CD4-positive, alpha-beta T cell (primary cell): Measurements from ENCODE around the gene ZNF101. TPM values are rescaled to one million over a fixed set of nuclear protein-coding genes. Genes with fewer than 3 reads are reported as not detected.
A peak's percentile ranks its signal among the peaks of the same experiment; 100 is the strongest.

Experiments
- ATAC-seq: fragments of 200-7000 bp; cut with Tn5 transposase; one replicate; pipeline ENCODE4 v1.10.0; 2022; ENCODE audit warnings: mild to moderate bottlenecking; ENCODE audit not compliant: poor library complexity
- CTCF ChIA-PET: fragments of 350-600 bp; sonication (Branson Sonifier 250); formaldehyde crosslinking; loops from one replicate; lab custom pipeline; 2021; ENCODE audit warnings: antibody characterized with exemption, inconsistent platforms; lab: Charles Lee
- POLR2A ChIA-PET: fragments of 350-600 bp; sonication (Branson Sonifier 250); formaldehyde crosslinking; loops from one replicate; lab custom pipeline; 2021; ENCODE audit warnings: antibody characterized with exemption, inconsistent platforms; lab: Charles Lee
- DNase-seq, 14 experiments: peaks; one replicate each; pipeline ENCODE4 v3.0.0-alpha.2; 2013 to 2020; ENCODE audit warnings: mixed read lengths in 2 of 14
- H3K27ac ChIP-seq, 2 donors: one replicate each; pipeline versions ENCODE4 v1.5.1 to v1.7.0; 2013; ENCODE audit warnings: low read length in 2 of 2, low read depth in 1 of 2, mild to moderate bottlenecking in 1 of 2
- H3K27me3 ChIP-seq, 2 experiments: 1 replicate in 1 of 2; 2 replicates in 1 of 2; pipeline versions ENCODE4 v1.6.1 to v1.7.0; 2013; ENCODE audit warnings: low read length in 2 of 2, control low read depth in 1 of 2, mild to moderate bottlenecking in 1 of 2, moderate library complexity in 1 of 2; ENCODE audit not compliant: insufficient read depth in 2 of 2, control insufficient read depth in 1 of 2
- H3K36me3 ChIP-seq: one replicate; pipeline ENCODE4 v1.6.1; 2013; ENCODE audit warnings: low read length, control low read depth; ENCODE audit not compliant: insufficient read depth
- H3K4me1 ChIP-seq: one replicate; pipeline ENCODE4 v1.6.1; 2013; ENCODE audit warnings: low read length, control low read depth; ENCODE audit not compliant: insufficient read depth
- H3K4me3 ChIP-seq: one replicate; pipeline ENCODE4 v1.5.1; 2013; ENCODE audit warnings: mild to moderate bottlenecking, low read length, moderate library complexity
- H3K9me3 ChIP-seq, 2 experiments: 1 replicate in 1 of 2; 2 replicates in 1 of 2; pipeline versions ENCODE4 v1.6.1 to v1.7.0; 2013; ENCODE audit warnings: low read length in 2 of 2, mild to moderate bottlenecking in 2 of 2, control low read depth in 1 of 2, moderate library complexity in 1 of 2; ENCODE audit not compliant: control insufficient read depth in 1 of 2, insufficient read depth in 1 of 2
- H3K27ac Mint-ChIP-seq: one replicate; pipeline ENCODE4 v1.8.0; 2020; ENCODE audit warnings: mixed read lengths
- H3K27me3 Mint-ChIP-seq: one replicate; pipeline ENCODE4 v1.8.0; 2021; ENCODE audit warnings: mixed read lengths
- H3K36me3 Mint-ChIP-seq: one replicate; pipeline ENCODE4 v1.8.0; 2021; ENCODE audit warnings: low read depth, mixed read lengths
- H3K4me1 Mint-ChIP-seq: one replicate; pipeline ENCODE4 v1.8.0; 2021; ENCODE audit warnings: low read depth, mixed read lengths
- H3K4me3 Mint-ChIP-seq: one replicate; pipeline ENCODE4 v1.8.0; 2020; ENCODE audit warnings: mild to moderate bottlenecking, mixed read lengths
- H3K9me3 Mint-ChIP-seq: one replicate; pipeline ENCODE4 v1.8.0; 2020; ENCODE audit warnings: mixed read lengths
- CTCF ChIP-seq: fragments of 200-600 bp; IDR thresholded peaks from one replicate; pipeline ENCODE4 v1.8.0; 2022; ENCODE audit warnings: antibody characterized with exemption, mild to moderate bottlenecking
- intact Hi-C, 2 experiments: fragments of 100-400 bp; cut with DNase I in 1 of 2; cut with micrococcal nuclease in 1 of 2; formaldehyde crosslinking; loops; one replicate each; pipeline versions ENCODE4 v1.15.1 to v1.9.0; 2023 to 2025; cut with DNase I, micrococcal nuclease
- total RNA-seq, 174 experiments: library from RNA in 2 of 174; stranded (reverse) in 2 of 174; gene quantifications; one replicate each; pipeline ENCODE4 v1.2.3 and lab custom pipeline; 2021 to 2026

ZNF101 gene
- total RNA-seq, 2 experiments from 2014 or later = 58.8 to 60.6 TPM

DNA sequence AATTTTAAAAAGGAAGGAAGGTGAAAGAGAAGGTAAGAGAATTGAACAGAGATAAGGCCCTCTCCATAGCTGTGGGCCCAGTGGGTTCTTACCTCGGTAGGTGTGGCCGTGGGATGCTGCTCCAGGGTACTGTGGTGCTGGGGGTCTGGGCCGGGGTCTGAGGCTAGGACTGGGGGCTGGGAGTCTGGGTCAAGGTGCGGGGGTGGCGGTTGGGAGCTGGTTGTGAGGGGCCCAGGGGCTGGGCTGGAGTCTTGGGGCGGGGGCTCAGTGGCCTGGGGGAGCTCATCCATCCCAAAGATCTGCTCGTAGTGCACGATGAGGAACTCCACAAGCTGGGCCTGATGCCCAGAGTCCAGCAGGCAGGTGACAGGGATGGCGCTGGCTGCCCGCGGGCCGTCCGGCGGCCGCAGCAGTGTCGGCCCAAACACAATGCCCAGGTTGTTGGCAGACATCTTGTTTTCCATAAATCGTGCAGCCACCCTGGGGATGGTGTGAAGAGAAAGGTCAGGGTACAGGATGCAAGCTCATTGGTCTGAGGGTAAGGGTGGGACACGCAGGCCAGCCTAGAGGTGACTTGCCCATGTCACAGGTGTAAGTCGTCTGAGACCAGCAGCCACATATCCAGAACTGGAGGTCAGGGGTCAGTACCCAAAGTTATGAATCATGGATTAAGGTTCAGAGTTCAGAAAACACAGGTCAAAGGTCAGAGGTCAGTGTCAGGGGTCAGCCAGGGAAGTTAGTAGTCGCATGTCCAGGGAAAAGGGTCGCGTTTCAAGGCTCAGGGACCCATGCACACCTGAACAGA is 34.7 kb upstream of the ZNF101 start:
- Mint-ChIP-seq H3K27me3 (no peaks in the 10 kb centered on the region), H3K4me1 (peaks cover 6% of the 10 kb centered on the region), H3K4me3 (no peak overlapping the region), H3K27ac (peak overlapping the region; percentile 47), H3K36me3 (peaks cover 72% of the 10 kb centered on the region), H3K9me3 (no peaks in the 10 kb centered on the region)
- peaks cover 78% of the 10 kb centered on the region for H3K36me3 ChIP-seq
- intact Hi-C loops = no loop called here
- DNase-seq = peak in 1 of 14 experiments; percentile 13
- POLR2A ChIA-PET = interaction anchor here (0.6 to 2.6 kb wide), 4 partner anchors 29 to 163 kb away, joined by 3 to 7 read pairs (median 4); partner anchors contain the start of gene ZNF101
- no peaks in the 10 kb centered on the region for H3K27me3 ChIP-seq
- ATAC-seq = no peak
- H3K4me3 ChIP-seq = no peak overlapping the region
- CTCF ChIA-PET = interaction anchor here (1.0 kb wide), 1 partner anchor 80 kb away, joined by 3 read pairs; no protein-coding TSS in a partner anchor
- H3K9me3 ChIP-seq = no peaks in the 10 kb centered on the region
- H3K4me1 ChIP-seq = peaks cover 13% of the 10 kb centered on the region
- no peak overlapping the region for H3K27ac ChIP-seq
- no peak for TF ChIP-seq CTCF

DNA sequence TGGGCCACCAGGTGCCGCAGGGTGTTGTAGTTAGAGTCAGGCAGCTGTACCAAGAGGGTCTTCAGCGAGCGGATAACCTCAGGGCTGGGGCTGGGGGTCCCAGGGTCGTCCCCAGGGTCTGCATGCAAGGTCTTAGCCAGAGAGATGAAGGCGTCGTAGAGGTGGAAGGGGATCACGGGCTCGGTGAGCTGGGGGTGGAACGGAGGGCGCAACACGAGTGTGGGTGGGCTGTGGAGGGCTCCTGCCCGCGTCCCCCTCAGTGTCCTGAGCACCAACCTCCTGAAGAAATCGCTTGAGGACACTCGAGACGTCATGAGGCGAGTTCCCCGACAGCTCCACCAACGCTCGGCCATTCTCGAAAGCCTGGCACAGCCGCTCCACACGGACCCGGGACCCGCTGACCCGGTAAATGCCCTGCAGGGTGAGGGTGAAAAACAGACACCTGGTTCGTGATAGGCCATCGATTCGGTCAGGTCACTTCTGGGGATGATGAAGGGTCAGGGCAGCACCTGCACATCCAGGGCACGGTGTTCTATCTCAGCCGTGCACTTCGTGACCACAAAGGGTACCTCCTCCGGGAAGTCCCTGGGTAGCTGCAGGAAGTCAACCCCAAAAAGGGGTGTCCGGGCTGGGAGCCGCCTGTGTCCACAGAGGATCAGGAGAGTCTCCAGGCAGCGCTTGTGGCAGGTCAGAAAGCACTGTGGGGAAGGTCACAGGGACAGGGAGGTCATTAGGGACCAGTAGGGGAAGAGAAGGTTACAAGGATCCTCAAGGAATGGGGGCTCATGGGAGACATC is 33.9 kb upstream of the ZNF101 start:
- Mint-ChIP-seq H3K4me3 (no peak overlapping the region), H3K4me1 (peaks cover 5% of the 10 kb centered on the region), H3K27me3 (no peaks in the 10 kb centered on the region), H3K27ac (peak overlapping the region; percentile 47), H3K9me3 (no peaks in the 10 kb centered on the region), H3K36me3 (peaks cover 77% of the 10 kb centered on the region)
- TF ChIP-seq CTCF = no peak
- no peaks in the 10 kb centered on the region for H3K9me3 ChIP-seq
- no peak overlapping the region for H3K4me3 ChIP-seq
- ChIA-PET POLR2A (interaction anchor here (2.6 kb wide), 1 partner anchor 33 kb away, joined by 7 read pairs; no protein-coding TSS in a partner anchor), CTCF (no interaction called here)
- intact Hi-C loops = no loop called here
- no peak overlapping the region for H3K27ac ChIP-seq
- H3K27me3 ChIP-seq = no peaks in the 10 kb centered on the region
- H3K36me3 ChIP-seq = peaks cover 81% of the 10 kb centered on the region
- DNase-seq (peak in 1 of 14 experiments; percentile 17), ATAC-seq (no peak)
- H3K4me1 ChIP-seq = peaks cover 13% of the 10 kb centered on the region

DNA sequence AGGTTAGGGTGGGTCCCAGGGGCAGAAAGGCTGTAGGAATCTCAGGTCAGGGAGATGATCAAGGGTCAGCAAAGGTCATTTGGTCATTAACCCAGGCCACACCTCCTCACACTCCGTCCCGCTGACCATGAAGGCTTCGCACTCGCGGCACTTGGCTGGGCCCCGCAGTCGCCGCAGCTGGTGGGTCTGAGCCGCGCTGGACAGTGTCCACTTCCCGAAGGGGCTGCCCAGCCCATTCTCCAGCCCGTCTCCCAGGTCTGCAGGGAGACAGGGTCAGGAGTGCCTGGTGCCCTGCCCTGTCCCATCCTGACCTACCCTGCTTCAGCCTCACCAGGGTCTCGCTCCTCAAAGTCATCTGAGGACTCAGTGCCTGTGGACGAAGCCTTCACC is 33.3 kb upstream of the ZNF101 start:
- CTCF ChIA-PET = no interaction called here
- H3K36me3 ChIP-seq = peaks cover 82% of the 10 kb centered on the region
- H3K4me3 ChIP-seq = no peak overlapping the region
- peak overlapping the region; percentile 36 for H3K27ac Mint-ChIP-seq
- no peaks in the 10 kb centered on the region for H3K27me3 ChIP-seq
- no peaks in the 10 kb centered on the region for H3K9me3 Mint-ChIP-seq
- POLR2A ChIA-PET = interaction anchor here (2.6 kb wide), 1 partner anchor 33 kb away, joined by 7 read pairs; no protein-coding TSS in a partner anchor
- no peaks in the 10 kb centered on the region for H3K27me3 Mint-ChIP-seq
- DNase-seq (no peak), ATAC-seq (no peak)
- peaks cover 5% of the 10 kb centered on the region for H3K4me1 Mint-ChIP-seq
- H3K4me1 ChIP-seq = peaks cover 18% of the 10 kb centered on the region
- intact Hi-C loops = no loop called here
- H3K27ac ChIP-seq = peak overlapping the region in 1 of 2 donors; percentile 23
- no peak for TF ChIP-seq CTCF
- no peak overlapping the region for H3K4me3 Mint-ChIP-seq
- peaks cover 82% of the 10 kb centered on the region for H3K36me3 Mint-ChIP-seq
- H3K9me3 ChIP-seq = no peaks in the 10 kb centered on the region
